Gastrocnemius medialis (tissue), 4 donors: ENCODE measurements around the gene SDK2.

Experiments used
- POLR2A ChIP-seq, 2 donors: fragments of 450-650 bp; IDR thresholded peaks; one replicate each; pipeline ENCODE4 v1.6.1; 2017; ENCODE audit warnings: antibody characterized with exemption in 2 of 2, mild to moderate bottlenecking in 2 of 2, moderate library complexity in 2 of 2
- TF ChIP-seq, protein P1 (sequence below), 5 experiments: fragments of 450-650 bp in 3 of 5; fragments of 200-600 bp in 2 of 5; sonication (generic) in 2 of 5; IDR thresholded peaks in 4 of 5; conservative IDR thresholded peaks in 1 of 5; 1 replicate in 4 of 5; 2 replicates in 1 of 5; pipeline ENCODE4 v1.5.1; 2016 to 2019; ENCODE audit warnings: antibody characterized with exemption in 5 of 5, mild to moderate bottlenecking in 3 of 5, moderate library complexity in 3 of 5

DNA sequence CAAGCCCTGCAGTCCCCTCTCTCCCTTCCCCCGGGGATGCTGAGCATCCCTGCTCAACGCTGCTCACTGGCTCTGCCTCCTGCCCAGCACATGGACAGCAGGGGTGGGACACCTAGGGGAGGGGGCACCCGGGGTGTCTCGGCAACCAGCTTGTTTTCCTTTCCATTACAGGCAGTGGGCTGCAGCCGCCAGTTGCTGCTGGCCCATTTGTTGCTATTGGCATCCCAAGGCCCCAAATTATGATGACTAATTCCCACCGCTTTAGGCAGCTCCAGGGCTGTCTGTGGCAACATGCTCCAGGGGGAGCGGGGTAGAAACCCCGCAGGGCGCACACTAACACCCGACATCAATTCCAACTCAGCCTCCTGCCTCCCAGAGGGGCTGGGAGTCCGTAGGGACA lies 4.9 kb downstream of the SDK2 start:
- TF ChIP-seq, protein P1, sequence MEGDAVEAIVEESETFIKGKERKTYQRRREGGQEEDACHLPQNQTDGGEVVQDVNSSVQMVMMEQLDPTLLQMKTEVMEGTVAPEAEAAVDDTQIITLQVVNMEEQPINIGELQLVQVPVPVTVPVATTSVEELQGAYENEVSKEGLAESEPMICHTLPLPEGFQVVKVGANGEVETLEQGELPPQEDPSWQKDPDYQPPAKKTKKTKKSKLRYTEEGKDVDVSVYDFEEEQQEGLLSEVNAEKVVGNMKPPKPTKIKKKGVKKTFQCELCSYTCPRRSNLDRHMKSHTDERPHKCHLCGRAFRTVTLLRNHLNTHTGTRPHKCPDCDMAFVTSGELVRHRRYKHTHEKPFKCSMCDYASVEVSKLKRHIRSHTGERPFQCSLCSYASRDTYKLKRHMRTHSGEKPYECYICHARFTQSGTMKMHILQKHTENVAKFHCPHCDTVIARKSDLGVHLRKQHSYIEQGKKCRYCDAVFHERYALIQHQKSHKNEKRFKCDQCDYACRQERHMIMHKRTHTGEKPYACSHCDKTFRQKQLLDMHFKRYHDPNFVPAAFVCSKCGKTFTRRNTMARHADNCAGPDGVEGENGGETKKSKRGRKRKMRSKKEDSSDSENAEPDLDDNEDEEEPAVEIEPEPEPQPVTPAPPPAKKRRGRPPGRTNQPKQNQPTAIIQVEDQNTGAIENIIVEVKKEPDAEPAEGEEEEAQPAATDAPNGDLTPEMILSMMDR (IDR thresholded peaks at IDR 0.05 in 4 of 5, conservative IDR thresholded peaks at IDR 0.05 in 1 of 5) = no peak
- TF ChIP-seq POLR2A (IDR thresholded peaks at IDR 0.05) = no peak
